HepG2 (cell line): ENCODE data around the gene RHBDD2. TPM values are rescaled to one million over a fixed set of nuclear protein-coding genes. Genes with fewer than 3 reads are reported as not detected.

Experiments used
- RBM22 ChIP-seq: fragments of 200-400 bp; formaldehyde crosslinking; optimal IDR thresholded peaks from 2 replicates; pipeline ENCODE3; 2017; ENCODE audit warnings: mild to moderate bottlenecking, low read length, moderate library complexity
- SNAI1 ChIP-seq: sonication (generic); formaldehyde crosslinking; IDR thresholded peaks from 2 replicates; pipeline ENCODE4 v1.5.0; 2020; ENCODE audit warnings: mild to moderate bottlenecking, missing genetic modification reagents, borderline replicate concordance
- ZNF280B ChIP-seq: sonication (generic); formaldehyde crosslinking; IDR thresholded peaks from 2 replicates; pipeline ENCODE4 v1.5.0; 2020; ENCODE audit warnings: missing genetic modification reagents, mild to moderate bottlenecking, borderline replicate concordance
- ZNF3 ChIP-seq: IDR thresholded peaks from 2 replicates; pipeline ENCODE4 v1.7.0; 2017; ENCODE audit warnings: inconsistent platforms
- ZNF644 ChIP-seq: IDR thresholded peaks from 2 replicates; pipeline ENCODE4 v1.6.1; 2016; ENCODE audit warnings: low read depth
- polyA plus RNA-seq, 8 experiments: library from polyadenylated mRNA; depleted of rRNA in 3 of 8; stranded (reverse) in 7 of 8; unstranded in 1 of 8; fragments of >200 nt; fragmentation: Illumina TruSeq in 4 of 8; extraction: Trizol in 4 of 8; gene quantifications; 2 replicates each; pipeline versions ENCODE4 v1.2.1 to v1.2.3, GENCODE V29; 2011 to 2016; ENCODE audit warnings: low read depth in 4 of 8, missing spikeins in 1 of 8, mixed read lengths in 1 of 8; ENCODE audit not compliant: insufficient read depth in 1 of 8
- total RNA-seq, 5 experiments: library from RNA; depleted of rRNA; stranded (reverse); fragments of >200 nt; fragmentation: Illumina TruSeq; extraction: Trizol; gene quantifications; 2 replicates each; pipeline ENCODE4 v1.2.3, GENCODE V29; 2016; ENCODE audit warnings: low read depth in 1 of 5
- TF ChIP-seq, protein P1 (sequence below): sonication (generic); formaldehyde crosslinking; IDR thresholded peaks from 2 replicates; pipeline ENCODE4 v1.5.0; 2020; ENCODE audit warnings: missing genetic modification reagents
- TF ChIP-seq, protein P2 (sequence below): sonication (generic); formaldehyde crosslinking; IDR thresholded peaks from 2 replicates; pipeline ENCODE4 v1.5.0; 2020; ENCODE audit warnings: mild to moderate bottlenecking, missing genetic modification reagents
- TF ChIP-seq, protein P3 (sequence below): sonication (generic); formaldehyde crosslinking; IDR thresholded peaks from 2 replicates; pipeline ENCODE4 v1.4.0; 2020; ENCODE audit warnings: low read depth, missing genetic modification reagents

Gene RHBDD2
- total and polyA plus RNA-seq, 2 of the 13 experiments (the other 11 are each of a cell fraction or from before 2014, with no cell fraction given): 23.1 to 26.4 TPM

DNA sequence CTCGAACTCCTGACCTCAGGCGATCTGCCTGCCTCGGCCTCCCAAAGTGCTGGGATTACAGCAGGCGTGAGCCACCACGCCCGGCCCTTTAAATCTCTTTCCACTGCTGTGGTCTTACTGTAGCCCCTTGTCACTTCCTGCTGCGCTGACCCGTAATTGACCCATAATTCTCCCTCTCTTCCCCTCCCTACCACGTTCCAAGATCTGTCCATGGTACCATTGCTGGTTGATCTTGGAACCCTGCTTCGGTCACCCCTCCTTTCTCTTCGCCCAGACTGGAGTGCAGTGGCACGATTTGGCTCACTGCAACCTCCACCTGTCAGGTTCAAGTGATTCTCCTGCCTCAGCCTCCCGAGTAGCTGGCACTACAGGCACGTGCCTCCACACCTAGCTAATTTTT is 42.6 kb downstream of the RHBDD2 start (continued):
- TF ChIP-seq, protein P1, sequence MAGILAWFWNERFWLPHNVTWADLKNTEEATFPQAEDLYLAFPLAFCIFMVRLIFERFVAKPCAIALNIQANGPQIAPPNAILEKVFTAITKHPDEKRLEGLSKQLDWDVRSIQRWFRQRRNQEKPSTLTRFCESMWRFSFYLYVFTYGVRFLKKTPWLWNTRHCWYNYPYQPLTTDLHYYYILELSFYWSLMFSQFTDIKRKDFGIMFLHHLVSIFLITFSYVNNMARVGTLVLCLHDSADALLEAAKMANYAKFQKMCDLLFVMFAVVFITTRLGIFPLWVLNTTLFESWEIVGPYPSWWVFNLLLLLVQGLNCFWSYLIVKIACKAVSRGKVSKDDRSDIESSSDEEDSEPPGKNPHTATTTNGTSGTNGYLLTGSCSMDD: no peak
- no peak for TF ChIP-seq SNAI1 (CRISPR knock-in tag)
- TF ChIP-seq ZNF3 (CRISPR knock-in tag): no peak
- TF ChIP-seq RBM22: no peak
- peak; percentile 34; the same call in 1 of the 2 replicates for TF ChIP-seq ZNF280B
- TF ChIP-seq, protein P2, sequence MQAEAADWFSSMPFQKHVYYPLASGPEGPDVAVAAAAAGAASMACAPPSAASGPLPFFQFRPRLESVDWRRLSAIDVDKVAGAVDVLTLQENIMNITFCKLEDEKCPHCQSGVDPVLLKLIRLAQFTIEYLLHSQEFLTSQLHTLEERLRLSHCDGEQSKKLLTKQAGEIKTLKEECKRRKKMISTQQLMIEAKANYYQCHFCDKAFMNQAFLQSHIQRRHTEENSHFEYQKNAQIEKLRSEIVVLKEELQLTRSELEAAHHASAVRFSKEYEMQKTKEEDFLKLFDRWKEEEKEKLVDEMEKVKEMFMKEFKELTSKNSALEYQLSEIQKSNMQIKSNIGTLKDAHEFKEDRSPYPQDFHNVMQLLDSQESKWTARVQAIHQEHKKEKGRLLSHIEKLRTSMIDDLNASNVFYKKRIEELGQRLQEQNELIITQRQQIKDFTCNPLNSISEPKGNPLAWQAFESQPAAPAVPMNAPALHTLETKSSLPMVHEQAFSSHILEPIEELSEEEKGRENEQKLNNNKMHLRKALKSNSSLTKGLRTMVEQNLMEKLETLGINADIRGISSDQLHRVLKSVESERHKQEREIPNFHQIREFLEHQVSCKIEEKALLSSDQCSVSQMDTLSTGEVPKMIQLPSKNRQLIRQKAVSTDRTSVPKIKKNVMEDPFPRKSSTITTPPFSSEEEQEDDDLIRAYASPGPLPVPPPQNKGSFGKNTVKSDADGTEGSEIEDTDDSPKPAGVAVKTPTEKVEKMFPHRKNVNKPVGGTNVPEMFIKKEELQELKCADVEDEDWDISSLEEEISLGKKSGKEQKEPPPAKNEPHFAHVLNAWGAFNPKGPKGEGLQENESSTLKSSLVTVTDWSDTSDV (CRISPR knock-in tag): no peak
- TF ChIP-seq, protein P3, sequence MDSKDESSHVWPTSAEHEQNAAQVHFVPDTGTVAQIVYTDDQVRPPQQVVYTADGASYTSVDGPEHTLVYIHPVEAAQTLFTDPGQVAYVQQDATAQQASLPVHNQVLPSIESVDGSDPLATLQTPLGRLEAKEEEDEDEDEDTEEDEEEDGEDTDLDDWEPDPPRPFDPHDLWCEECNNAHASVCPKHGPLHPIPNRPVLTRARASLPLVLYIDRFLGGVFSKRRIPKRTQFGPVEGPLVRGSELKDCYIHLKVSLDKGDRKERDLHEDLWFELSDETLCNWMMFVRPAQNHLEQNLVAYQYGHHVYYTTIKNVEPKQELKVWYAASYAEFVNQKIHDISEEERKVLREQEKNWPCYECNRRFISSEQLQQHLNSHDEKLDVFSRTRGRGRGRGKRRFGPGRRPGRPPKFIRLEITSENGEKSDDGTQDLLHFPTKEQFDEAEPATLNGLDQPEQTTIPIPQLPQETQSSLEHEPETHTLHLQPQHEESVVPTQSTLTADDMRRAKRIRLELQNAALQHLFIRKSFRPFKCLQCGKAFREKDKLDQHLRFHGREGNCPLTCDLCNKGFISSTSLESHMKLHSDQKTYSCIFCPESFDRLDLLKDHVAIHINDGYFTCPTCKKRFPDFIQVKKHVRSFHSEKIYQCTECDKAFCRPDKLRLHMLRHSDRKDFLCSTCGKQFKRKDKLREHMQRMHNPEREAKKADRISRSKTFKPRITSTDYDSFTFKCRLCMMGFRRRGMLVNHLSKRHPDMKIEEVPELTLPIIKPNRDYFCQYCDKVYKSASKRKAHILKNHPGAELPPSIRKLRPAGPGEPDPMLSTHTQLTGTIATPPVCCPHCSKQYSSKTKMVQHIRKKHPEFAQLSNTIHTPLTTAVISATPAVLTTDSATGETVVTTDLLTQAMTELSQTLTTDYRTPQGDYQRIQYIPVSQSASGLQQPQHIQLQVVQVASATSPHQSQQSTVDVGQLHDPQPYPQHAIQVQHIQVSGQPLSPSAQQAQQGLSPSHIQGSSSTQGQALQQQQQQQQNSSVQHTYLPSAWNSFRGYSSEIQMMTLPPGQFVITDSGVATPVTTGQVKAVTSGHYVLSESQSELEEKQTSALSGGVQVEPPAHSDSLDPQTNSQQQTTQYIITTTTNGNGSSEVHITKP (CRISPR knock-in tag): no peak
- no peak for TF ChIP-seq ZNF644 (CRISPR knock-in tag)
